ENCODE measurements around the gene HOXD8.

DNA sequence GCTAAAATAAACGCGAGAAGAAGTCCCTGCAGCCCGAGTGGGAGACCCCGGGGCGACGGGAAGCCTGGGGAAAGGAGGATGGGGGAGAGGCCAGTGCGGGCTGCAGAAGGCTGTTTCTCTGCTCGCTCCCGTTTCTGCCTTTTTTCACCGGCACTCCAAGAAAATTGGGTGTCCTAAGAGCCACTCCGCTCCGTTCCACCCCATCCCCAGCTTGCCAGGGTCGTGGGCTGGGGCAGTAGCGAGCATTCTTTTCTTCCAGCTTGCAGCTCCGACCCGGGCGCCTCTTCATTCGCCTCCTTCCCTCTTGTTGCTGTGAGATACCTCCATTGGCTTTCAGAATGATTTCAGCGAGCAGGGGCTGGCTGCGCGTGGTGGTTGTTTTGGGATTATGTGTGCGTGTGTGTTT, 28.7 kb downstream of the HOXD8 start:
- TF ChIP-seq, protein P1, sequence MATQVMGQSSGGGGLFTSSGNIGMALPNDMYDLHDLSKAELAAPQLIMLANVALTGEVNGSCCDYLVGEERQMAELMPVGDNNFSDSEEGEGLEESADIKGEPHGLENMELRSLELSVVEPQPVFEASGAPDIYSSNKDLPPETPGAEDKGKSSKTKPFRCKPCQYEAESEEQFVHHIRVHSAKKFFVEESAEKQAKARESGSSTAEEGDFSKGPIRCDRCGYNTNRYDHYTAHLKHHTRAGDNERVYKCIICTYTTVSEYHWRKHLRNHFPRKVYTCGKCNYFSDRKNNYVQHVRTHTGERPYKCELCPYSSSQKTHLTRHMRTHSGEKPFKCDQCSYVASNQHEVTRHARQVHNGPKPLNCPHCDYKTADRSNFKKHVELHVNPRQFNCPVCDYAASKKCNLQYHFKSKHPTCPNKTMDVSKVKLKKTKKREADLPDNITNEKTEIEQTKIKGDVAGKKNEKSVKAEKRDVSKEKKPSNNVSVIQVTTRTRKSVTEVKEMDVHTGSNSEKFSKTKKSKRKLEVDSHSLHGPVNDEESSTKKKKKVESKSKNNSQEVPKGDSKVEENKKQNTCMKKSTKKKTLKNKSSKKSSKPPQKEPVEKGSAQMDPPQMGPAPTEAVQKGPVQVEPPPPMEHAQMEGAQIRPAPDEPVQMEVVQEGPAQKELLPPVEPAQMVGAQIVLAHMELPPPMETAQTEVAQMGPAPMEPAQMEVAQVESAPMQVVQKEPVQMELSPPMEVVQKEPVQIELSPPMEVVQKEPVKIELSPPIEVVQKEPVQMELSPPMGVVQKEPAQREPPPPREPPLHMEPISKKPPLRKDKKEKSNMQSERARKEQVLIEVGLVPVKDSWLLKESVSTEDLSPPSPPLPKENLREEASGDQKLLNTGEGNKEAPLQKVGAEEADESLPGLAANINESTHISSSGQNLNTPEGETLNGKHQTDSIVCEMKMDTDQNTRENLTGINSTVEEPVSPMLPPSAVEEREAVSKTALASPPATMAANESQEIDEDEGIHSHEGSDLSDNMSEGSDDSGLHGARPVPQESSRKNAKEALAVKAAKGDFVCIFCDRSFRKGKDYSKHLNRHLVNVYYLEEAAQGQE (IDR thresholded peaks at IDR 0.05; ENCODE audit: insufficient read depth in 1 of 2, low read depth in 2 of 2, low read length in 2 of 2) = no peak
- TF ChIP-seq TAF1 (IDR thresholded peaks at IDR 0.05; ENCODE audit: borderline replicate concordance, insufficient read depth, low read length) (no peak), SIN3A (IDR thresholded peaks at IDR 0.05; ENCODE audit: borderline replicate concordance, insufficient read depth, low read length) (no peak), POLR2AphosphoS5 (IDR thresholded peaks at IDR 0.05; ENCODE audit: low read depth, low read length) (no peak), FOXP2 (optimal IDR thresholded peaks at IDR 0.05; ENCODE audit: borderline replicate concordance, extremely low read depth, extremely low read length, insufficient read depth) (no peak)
